K562 treated with DMSO at 1 percent for 12 hours (cell line): ENCODE data around the gene KMT2E. TPM values are rescaled to one million over a fixed set of nuclear protein-coding genes. Genes with fewer than 3 reads are reported as not detected.

ENCODE experiments used
- total RNA-seq: library from RNA; unstranded; fragments of 300-600 nt; gene quantifications from 2 replicates; pipeline ENCODE4 v1.2.3, GENCODE V29; 2022; ENCODE audit not compliant: insufficient read depth

KMT2E gene, protein sequence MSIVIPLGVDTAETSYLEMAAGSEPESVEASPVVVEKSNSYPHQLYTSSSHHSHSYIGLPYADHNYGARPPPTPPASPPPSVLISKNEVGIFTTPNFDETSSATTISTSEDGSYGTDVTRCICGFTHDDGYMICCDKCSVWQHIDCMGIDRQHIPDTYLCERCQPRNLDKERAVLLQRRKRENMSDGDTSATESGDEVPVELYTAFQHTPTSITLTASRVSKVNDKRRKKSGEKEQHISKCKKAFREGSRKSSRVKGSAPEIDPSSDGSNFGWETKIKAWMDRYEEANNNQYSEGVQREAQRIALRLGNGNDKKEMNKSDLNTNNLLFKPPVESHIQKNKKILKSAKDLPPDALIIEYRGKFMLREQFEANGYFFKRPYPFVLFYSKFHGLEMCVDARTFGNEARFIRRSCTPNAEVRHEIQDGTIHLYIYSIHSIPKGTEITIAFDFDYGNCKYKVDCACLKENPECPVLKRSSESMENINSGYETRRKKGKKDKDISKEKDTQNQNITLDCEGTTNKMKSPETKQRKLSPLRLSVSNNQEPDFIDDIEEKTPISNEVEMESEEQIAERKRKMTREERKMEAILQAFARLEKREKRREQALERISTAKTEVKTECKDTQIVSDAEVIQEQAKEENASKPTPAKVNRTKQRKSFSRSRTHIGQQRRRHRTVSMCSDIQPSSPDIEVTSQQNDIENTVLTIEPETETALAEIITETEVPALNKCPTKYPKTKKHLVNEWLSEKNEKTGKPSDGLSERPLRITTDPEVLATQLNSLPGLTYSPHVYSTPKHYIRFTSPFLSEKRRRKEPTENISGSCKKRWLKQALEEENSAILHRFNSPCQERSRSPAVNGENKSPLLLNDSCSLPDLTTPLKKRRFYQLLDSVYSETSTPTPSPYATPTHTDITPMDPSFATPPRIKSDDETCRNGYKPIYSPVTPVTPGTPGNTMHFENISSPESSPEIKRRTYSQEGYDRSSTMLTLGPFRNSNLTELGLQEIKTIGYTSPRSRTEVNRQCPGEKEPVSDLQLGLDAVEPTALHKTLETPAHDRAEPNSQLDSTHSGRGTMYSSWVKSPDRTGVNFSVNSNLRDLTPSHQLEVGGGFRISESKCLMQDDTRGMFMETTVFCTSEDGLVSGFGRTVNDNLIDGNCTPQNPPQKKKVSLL (N-terminal part only)
- total RNA-seq, result 8.5 and 42.5 TPM in 2 replicates

DNA sequence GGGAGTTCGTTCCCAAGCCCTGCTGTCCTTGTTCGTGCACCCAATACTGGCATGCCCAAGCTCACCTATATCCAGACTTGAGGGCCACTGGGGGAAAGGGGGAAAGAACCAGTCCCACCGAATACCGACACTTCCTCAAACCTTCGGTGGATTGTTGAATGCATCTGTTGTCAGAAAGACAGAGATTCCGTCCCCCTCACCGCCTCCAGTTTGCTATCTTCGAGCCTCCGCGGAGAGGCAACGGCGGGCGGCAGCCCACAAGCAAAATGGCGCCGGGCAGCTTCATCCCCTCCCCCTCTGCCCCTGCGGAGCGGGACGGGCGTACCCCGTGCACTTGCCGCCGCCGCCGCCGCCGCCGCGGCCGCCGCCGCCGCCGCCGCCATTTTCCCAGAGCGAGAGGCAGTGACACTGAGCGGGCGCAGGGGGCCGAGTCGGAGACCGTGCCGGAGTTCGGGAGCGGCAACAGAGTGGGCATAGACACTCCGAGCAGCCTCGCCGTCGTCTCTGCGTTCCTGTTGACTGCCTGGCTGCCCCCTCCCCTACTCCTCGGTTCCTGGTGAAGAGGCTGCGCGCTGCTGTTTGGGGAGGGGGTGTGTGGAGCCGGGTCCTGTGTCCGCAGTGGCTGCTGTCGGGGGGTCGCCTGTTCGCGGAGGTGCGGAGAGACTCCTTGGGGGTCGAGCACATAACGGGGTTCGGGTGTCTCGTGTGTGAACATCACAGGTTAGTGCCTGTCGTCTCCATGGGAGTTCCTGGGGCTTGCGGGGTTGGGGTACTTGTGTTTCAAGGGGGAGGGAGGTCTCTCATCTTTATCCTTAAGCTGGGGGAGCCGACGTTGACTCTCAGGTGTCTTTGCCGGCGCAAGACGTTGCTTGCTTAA, at the start of gene KMT2E:
Gene KMT2E, plus strand, starts transcription at position 390 of the 877 bp plus-strand sequence. CDS start 26,748 bp downstream, outside the sequence.

